HepG2 (cell line): ENCODE measurements around the gene ERCC4. TPM values are rescaled to one million over a fixed set of nuclear protein-coding genes. Genes with fewer than 3 reads are reported as not detected.
A peak's percentile ranks its signal among the peaks of the same experiment; 100 is the strongest.

Experiments
- ATAC-seq: fragments of 200-7000 bp; cut with Tn5 transposase; 3 replicates; pipeline ENCODE4 v1.9.1; 2020; ENCODE audit warnings: mild to moderate bottlenecking, moderate library complexity
- BruUV-seq: library from RNA; stranded (reverse); fragments of 400-500 nt; replicated peaks from 2 replicates; lab custom pipeline; 2021; lab: Mats Ljungman, UMichigan
- CTCF ChIA-PET: fragments of 300-600 bp; formaldehyde crosslinking; extraction: SDS; loops from one replicate; lab custom pipeline; 2021; ENCODE audit warnings: low total read pairs, inconsistent platforms, low intra/inter-chr PET ratio; lab: Yijun Ruan, JAX
- POLR2A ChIA-PET: fragments of 350-600 bp; sonication (Branson Sonifier 250); formaldehyde crosslinking; loops from one replicate; lab custom pipeline; 2020; ENCODE audit warnings: antibody characterized with exemption, inconsistent platforms; lab: Yijun Ruan, JAX
- DNase-seq: peaks from one replicate; pipeline ENCODE4 v3.0.0-alpha.2; 2015; ENCODE audit warnings: low spot score
- FAIRE-seq: peaks from 3 replicates; lab custom pipeline; 2011; peaks lifted over from hg19 to GRCh38; lab: Jason Lieb, UNC
- H2AFZ ChIP-seq: one replicate; pipeline ENCODE4 v1.6.1; 2011; ENCODE audit warnings: low read length, inconsistent platforms
- H3K27ac ChIP-seq: fragments of 300-600 bp; 3 replicates; pipeline ENCODE4 v1.8.0; 2011; ENCODE audit warnings: mixed run types, mild to moderate bottlenecking, mixed read lengths, low read length, inconsistent platforms; ENCODE audit not compliant: insufficient read depth; ENCODE audit errors: extremely low read length
- H3K27me3 ChIP-seq, 2 experiments: fragments of 200-600 bp in 1 of 2; 2 replicates in 1 of 2; 3 replicates in 1 of 2; pipeline versions ENCODE4 v1.6.0 to v1.8.0; 2011; ENCODE audit warnings: low read length in 2 of 2, mild to moderate bottlenecking in 2 of 2, moderate library complexity in 2 of 2, inconsistent platforms in 1 of 2; ENCODE audit not compliant: insufficient read depth in 2 of 2, control insufficient read depth in 1 of 2
- H3K36me3 ChIP-seq, 2 experiments: fragments of 200-600 bp in 1 of 2; replicated peaks in 1 of 2; 2 replicates in 1 of 2; 3 replicates in 1 of 2; pipeline versions ENCODE4 v1.5.1 to v1.8.0; 2011; ENCODE audit warnings: low read length in 2 of 2, inconsistent platforms in 1 of 2; ENCODE audit not compliant: insufficient read depth in 2 of 2, control insufficient read depth in 1 of 2
- H3K4me1 ChIP-seq: 2 replicates; pipeline ENCODE4 v1.5.1; 2012; ENCODE audit warnings: low read length, inconsistent platforms; ENCODE audit not compliant: insufficient read depth
- H3K4me2 ChIP-seq: 2 replicates; pipeline ENCODE4 v1.6.0; 2011; ENCODE audit warnings: low read depth, low read length, inconsistent platforms
- H3K4me3 ChIP-seq, 3 experiments: fragments of 200-600 bp in 1 of 3; sonication (generic), shearing (Covaris generic) in 1 of 3; replicated peaks in 1 of 3; 2 replicates each; pipeline ENCODE4 v1.5.1; 2011 to 2016; ENCODE audit warnings: low read length in 3 of 3, inconsistent platforms in 2 of 3, low read depth in 2 of 3, mild to moderate bottlenecking in 2 of 3, control low read depth in 1 of 3, mixed read lengths in 1 of 3; ENCODE audit not compliant: insufficient read depth in 1 of 3
- H3K79me2 ChIP-seq: one replicate; pipeline ENCODE4 v1.6.1; 2011; ENCODE audit warnings: low read length, inconsistent platforms; ENCODE audit not compliant: insufficient read depth
- H3K9ac ChIP-seq: 2 replicates; pipeline ENCODE4 v1.6.0; 2011; ENCODE audit warnings: mild to moderate bottlenecking, low read depth, low read length, inconsistent platforms; ENCODE audit not compliant: insufficient read depth
- H3K9me3 ChIP-seq: 2 replicates; pipeline ENCODE4 v1.5.1; 2012; ENCODE audit warnings: mild to moderate bottlenecking, low read length
- H4K20me1 ChIP-seq: 2 replicates; pipeline ENCODE4 v1.6.0; 2011; ENCODE audit warnings: inconsistent platforms, mild to moderate bottlenecking, low read length, moderate library complexity; ENCODE audit not compliant: insufficient read depth
- CENPT ChIP-seq: sonication (generic); formaldehyde crosslinking; IDR thresholded peaks from 2 replicates; pipeline ENCODE4 v1.8.0; 2022; ENCODE audit warnings: low read depth, mild to moderate bottlenecking, moderate library complexity, missing genetic modification reagents
- ELF3 ChIP-seq: IDR thresholded peaks from 2 replicates; pipeline ENCODE4 v1.6.1; 2016; ENCODE audit warnings: missing genetic modification reagents, missing compliant biosample characterization
- HMG20B ChIP-seq: conservative IDR thresholded peaks from 2 replicates; pipeline ENCODE4 v1.6.1; 2016; ENCODE audit warnings: missing genetic modification reagents, missing compliant biosample characterization
- MAFK ChIP-seq, 2 experiments: IDR thresholded peaks in 1 of 2; conservative IDR thresholded peaks in 1 of 2; 2 replicates each; pipeline ENCODE4 v1.6.1; 2011; ENCODE audit warnings: improper control_type of control experiment in 2 of 2, low read length in 2 of 2
- RARA ChIP-seq: IDR thresholded peaks from 2 replicates; pipeline ENCODE4 v1.6.1; 2016; ENCODE audit warnings: missing genetic modification reagents, missing compliant biosample characterization
- RCOR2 ChIP-seq: IDR thresholded peaks from 2 replicates; pipeline ENCODE4 v1.6.1; 2016; ENCODE audit warnings: missing biosample characterization, missing genetic modification reagents
- RFX3 ChIP-seq: IDR thresholded peaks from 2 replicates; pipeline ENCODE4 v1.6.1; 2016; ENCODE audit warnings: missing biosample characterization, missing genetic modification reagents
- ZFP37 ChIP-seq: sonication (generic); formaldehyde crosslinking; IDR thresholded peaks from 2 replicates; pipeline ENCODE4 v1.4.0; 2020; ENCODE audit warnings: missing genetic modification reagents, borderline replicate concordance
- ZFP41 ChIP-seq: sonication (generic); formaldehyde crosslinking; IDR thresholded peaks from 2 replicates; pipeline ENCODE4 v1.4.0; 2020; ENCODE audit warnings: mild to moderate bottlenecking, missing genetic modification reagents, borderline replicate concordance
- ZMAT3 ChIP-seq: sonication (generic); formaldehyde crosslinking; conservative IDR thresholded peaks from 2 replicates; pipeline ENCODE4 v1.7.0; 2021; ENCODE audit warnings: missing genetic modification reagents
- ZMYM3 ChIP-seq: sonication (generic); formaldehyde crosslinking; IDR thresholded peaks from 2 replicates; pipeline ENCODE4 v1.5.1; 2020; ENCODE audit warnings: mild to moderate bottlenecking, missing genetic modification reagents
- ZNF12 ChIP-seq: sonication (generic); formaldehyde crosslinking; IDR thresholded peaks from 2 replicates; pipeline ENCODE4 v1.5.0; 2020; ENCODE audit warnings: missing genetic modification reagents
- ZNF547 ChIP-seq: sonication (generic); formaldehyde crosslinking; IDR thresholded peaks from 2 replicates; pipeline ENCODE4 v1.5.1; 2020; ENCODE audit warnings: mild to moderate bottlenecking, missing genetic modification reagents
- ZNF607 ChIP-seq: sonication (generic); formaldehyde crosslinking; IDR thresholded peaks from 2 replicates; pipeline ENCODE4 v1.5.1; 2020; ENCODE audit warnings: missing genetic modification reagents, mild to moderate bottlenecking, borderline replicate concordance
- ZNF670 ChIP-seq: sonication (generic); formaldehyde crosslinking; IDR thresholded peaks from 2 replicates; pipeline ENCODE4 v1.8.0; 2022; ENCODE audit warnings: mild to moderate bottlenecking, missing genetic modification reagents, borderline replicate concordance
- ZSCAN21 ChIP-seq: sonication (generic); formaldehyde crosslinking; IDR thresholded peaks from 2 replicates; pipeline ENCODE4 v1.8.0; 2022; ENCODE audit warnings: mild to moderate bottlenecking, missing genetic modification reagents, moderate library complexity, borderline replicate concordance
- whole genome bisulfite sequencing: methylation state at CpG from one replicate; pipeline ENCODE4 v1.1.6; 2017; ENCODE audit warnings: low lambda C conversion rate; 5-methylcytosine and 5-hydroxymethylcytosine counted together
- in situ Hi-C: cut with HindIII; loops from 2 replicates; pipeline ENCODE4 v1.10.0; 2017; ENCODE audit warnings: low pct_unique_long_range_greater_than_20kb; ENCODE audit not compliant: extremely low pct_ligation_motif_present
- intact Hi-C: fragments of 100-400 bp; cut with micrococcal nuclease; formaldehyde crosslinking; loops from one replicate; pipeline ENCODE4 v1.10.0; 2022; ENCODE audit not compliant: unreplicated experiment
- polyA plus RNA-seq, 8 experiments: library from polyadenylated mRNA; depleted of rRNA in 3 of 8; stranded (reverse) in 7 of 8; unstranded in 1 of 8; fragments of >200 nt; fragmentation: Illumina TruSeq in 4 of 8; extraction: Trizol in 4 of 8; gene quantifications; 2 replicates each; pipeline versions ENCODE4 v1.2.1 to v1.2.3, GENCODE V29; 2011 to 2016; ENCODE audit warnings: low read depth in 4 of 8, missing spikeins in 1 of 8, mixed read lengths in 1 of 8; ENCODE audit not compliant: insufficient read depth in 1 of 8
- total RNA-seq, 5 experiments: library from RNA; depleted of rRNA; stranded (reverse); fragments of >200 nt; fragmentation: Illumina TruSeq; extraction: Trizol; gene quantifications; 2 replicates each; pipeline ENCODE4 v1.2.3, GENCODE V29; 2016; ENCODE audit warnings: low read depth in 1 of 5
- TF ChIP-seq, protein P1 (sequence below): sonication (generic); formaldehyde crosslinking; IDR thresholded peaks from 2 replicates; pipeline ENCODE4 v1.5.0; 2020; ENCODE audit warnings: missing genetic modification reagents, mild to moderate bottlenecking, borderline replicate concordance
- TF ChIP-seq, protein P2 (sequence below): IDR thresholded peaks from 2 replicates; pipeline ENCODE4 v1.6.1; 2018; ENCODE audit warnings: missing genetic modification reagents, mild to moderate bottlenecking, missing compliant biosample characterization

The ERCC4 gene
- total and polyA plus RNA-seq, 2 of the 13 experiments (the other 11 are each of a cell fraction or from before 2014, with no cell fraction given): 5.4 to 15.2 TPM

DNA sequence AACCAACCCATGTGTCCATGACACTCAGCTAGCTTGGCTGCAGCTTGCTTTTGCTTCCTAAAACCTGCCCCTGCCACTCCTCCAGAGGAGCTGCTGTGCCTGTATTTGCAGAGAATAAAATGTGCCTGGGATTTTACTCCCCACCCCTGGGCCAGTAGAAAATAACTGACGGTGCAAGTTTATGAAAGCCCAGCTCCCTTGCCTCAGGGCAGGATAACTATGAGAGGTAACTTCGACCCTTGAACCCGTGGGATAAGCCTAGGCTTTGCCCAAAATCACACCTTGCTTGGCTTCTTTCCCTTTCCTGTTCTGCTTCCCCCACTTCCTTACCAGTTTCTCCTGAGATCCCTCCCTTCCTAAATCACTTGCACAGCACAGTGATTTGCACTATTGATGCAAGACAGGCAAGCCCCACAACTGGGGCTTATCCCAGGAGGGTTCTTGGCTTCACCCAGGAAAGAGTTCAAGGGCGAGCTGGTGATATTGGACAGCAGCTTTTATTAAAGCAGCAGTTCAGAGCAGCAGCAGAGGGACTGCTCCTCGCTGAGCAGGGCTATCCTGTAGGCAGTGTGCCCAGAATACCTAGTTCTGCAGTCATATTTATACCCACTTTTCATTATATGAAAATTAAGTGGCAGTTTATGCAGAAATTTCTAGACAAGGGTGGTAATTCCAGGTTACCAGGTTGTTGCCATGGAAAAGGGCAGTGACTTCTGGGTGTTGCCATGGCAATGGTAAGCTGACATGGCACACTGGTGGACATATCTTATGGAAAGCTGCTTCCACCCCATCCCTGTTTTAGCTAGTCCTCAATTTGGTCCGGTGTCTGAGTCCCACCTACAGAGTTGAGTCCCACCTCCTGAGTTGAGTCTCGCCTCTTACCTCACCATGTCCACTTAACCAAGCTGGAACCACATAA lies 6.3 kb upstream of the ERCC4 start:
- Histone ChIP-seq H3K4me3 (peak overlapping the region in 2 of 3 experiments; percentile 4 to 5; a peak in 2 of 6 replicates), H3K9me3 (peaks cover 8% of the 10 kb centered on the region), H3K27ac (peak overlapping the region; percentile 20), H3K79me2 (no peaks in the 10 kb centered on the region), H3K9ac (no peak overlapping the region), H3K4me2 (peak overlapping the region; percentile 58), H3K27me3 (no peaks in the 10 kb centered on the region), H4K20me1 (no peaks in the 10 kb centered on the region), H2AFZ (no peak overlapping the region), H3K36me3 (no peaks in the 10 kb centered on the region), H3K4me1 (peaks cover 59% of the 10 kb centered on the region)
- ATAC-seq (peak; percentile 50), DNase-seq (no peak), FAIRE-seq (no peak)
- ChIA-PET CTCF (no interaction called here), POLR2A (no interaction called here)
- intact Hi-C loops: no loop called here
- in situ Hi-C loops: no loop called here
- WGBS: 29% methylated on average over 7 of the region's 7 CpGs
- no TSS peak for BruUV-seq
- peak; percentile 45; the same call in 1 of the 2 replicates for TF ChIP-seq RCOR2 (CRISPR knock-in tag)
- TF ChIP-seq, protein P1, sequence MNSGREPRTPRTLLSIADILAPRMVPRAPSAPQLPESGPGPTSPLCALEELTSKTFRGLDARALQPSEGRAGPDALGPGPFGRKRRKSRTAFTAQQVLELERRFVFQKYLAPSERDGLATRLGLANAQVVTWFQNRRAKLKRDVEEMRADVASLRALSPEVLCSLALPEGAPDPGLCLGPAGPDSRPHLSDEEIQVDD (CRISPR knock-in tag): 0 out of 2 replicates have a peak, but pooled peaks have one; percentile 41
- TF ChIP-seq ZNF670 (CRISPR knock-in tag): no peak; the same call in 1 of the 2 replicates
- no peak for TF ChIP-seq CENPT (CRISPR knock-in tag)
- TF ChIP-seq RARA (CRISPR knock-in tag): peak; percentile 36; the same call in 1 of the 2 replicates
- TF ChIP-seq ZSCAN21 (CRISPR knock-in tag): no peak
- 0 out of 2 replicates have a peak, but pooled peaks have one; percentile 21 for TF ChIP-seq ZFP37 (CRISPR knock-in tag)
- TF ChIP-seq MAFK (conservative IDR thresholded peaks at IDR 0.05 in 1 of 2, IDR thresholded peaks at IDR 0.05 in 1 of 2; ENCODE audit: low read length in 2 of 2): peak; percentile 51 to 80
- peak; percentile 78; the same call in 1 of the 2 replicates for TF ChIP-seq ZNF607 (CRISPR knock-in tag)
- peak; percentile 44; the same call in 1 of the 2 replicates for TF ChIP-seq ZNF12 (CRISPR knock-in tag)
- TF ChIP-seq RFX3 (CRISPR knock-in tag): peak; percentile 77
- TF ChIP-seq, protein P2, sequence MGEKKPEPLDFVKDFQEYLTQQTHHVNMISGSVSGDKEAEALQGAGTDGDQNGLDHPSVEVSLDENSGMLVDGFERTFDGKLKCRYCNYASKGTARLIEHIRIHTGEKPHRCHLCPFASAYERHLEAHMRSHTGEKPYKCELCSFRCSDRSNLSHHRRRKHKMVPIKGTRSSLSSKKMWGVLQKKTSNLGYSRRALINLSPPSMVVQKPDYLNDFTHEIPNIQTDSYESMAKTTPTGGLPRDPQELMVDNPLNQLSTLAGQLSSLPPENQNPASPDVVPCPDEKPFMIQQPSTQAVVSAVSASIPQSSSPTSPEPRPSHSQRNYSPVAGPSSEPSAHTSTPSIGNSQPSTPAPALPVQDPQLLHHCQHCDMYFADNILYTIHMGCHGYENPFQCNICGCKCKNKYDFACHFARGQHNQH (CRISPR knock-in tag): peak; percentile 37; the same call in 1 of the 2 replicates
- TF ChIP-seq ZMYM3 (CRISPR knock-in tag): peak; percentile 34; the same call in 1 of the 2 replicates
- TF ChIP-seq ZNF547: no peak
- TF ChIP-seq ZFP41 (CRISPR knock-in tag): no peak
- no peak for TF ChIP-seq ZMAT3
- 0 out of 2 replicates have a peak, but pooled peaks have one; percentile 16 for TF ChIP-seq ELF3 (CRISPR knock-in tag)
- no peak for TF ChIP-seq HMG20B (CRISPR knock-in tag)
